ENCODE data around the gene DAB2IP.

The DAB2IP gene

DNA sequence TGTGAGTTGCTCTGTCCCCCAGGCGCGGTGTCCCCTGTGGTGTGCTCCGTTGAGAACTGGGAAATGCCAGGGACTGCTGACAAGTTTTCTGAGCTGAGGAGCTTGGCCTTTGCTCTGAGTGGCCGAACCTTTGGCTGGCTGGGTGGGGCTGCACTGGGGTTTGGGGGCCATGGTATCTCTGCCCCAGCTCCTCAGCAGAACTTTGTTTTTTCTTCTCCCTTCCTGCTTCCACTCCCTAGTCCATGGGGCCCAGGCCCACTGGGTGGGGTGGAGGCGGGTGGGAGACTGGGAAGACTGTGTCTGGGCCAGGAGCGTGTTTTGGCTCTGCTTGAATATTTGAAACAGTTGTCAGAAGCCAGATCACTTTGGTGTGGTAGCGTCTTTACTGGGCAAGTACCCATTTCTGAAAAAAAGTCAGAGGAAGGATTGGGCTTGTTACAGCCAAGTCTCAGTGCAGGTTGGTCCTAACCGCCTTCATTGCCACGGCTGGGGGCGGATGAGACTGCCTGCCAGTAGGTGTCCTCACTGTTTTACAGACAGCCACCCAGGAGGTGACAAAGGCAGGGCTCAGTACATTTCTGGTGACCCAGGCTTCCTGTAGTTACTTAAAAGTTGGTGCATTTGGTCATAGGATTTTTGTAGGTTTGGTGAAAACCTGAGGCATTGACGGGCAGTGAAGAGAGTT, 92.7 kb downstream of the DAB2IP start:
- H3K36me3 ChIP-seq (replicated peaks in 1 of 2; ENCODE audit: control insufficient read depth in 2 of 2, insufficient read depth in 2 of 2, low read length in 2 of 2), result no peaks in the 10 kb centered on the region
- H3K14ac ChIP-seq (ENCODE audit: low read length), result no peak overlapping the region
- no peak for DNase-seq (ENCODE audit: low spot score)
- H4K8ac ChIP-seq (ENCODE audit: low read depth, low read length), result no peak overlapping the region
- H4K91ac ChIP-seq (ENCODE audit: low read depth, low read length, poor library complexity), result no peak overlapping the region
- H3K4me1 ChIP-seq (ENCODE audit: control insufficient read depth in 2 of 2, insufficient read depth in 1 of 2, low read depth in 1 of 2, low read length in 2 of 2), result peaks cover 31 to 48% of the 10 kb centered on the region in 2 donors
- peak overlapping the region; percentile 77 for H2AFZ ChIP-seq (ENCODE audit: low read length)
- peak overlapping the region; percentile 28 for H2BK15ac ChIP-seq (ENCODE audit: low read length)
- H2BK12ac ChIP-seq (ENCODE audit: low read length), result no peak overlapping the region
- H3K27ac ChIP-seq (replicated peaks; ENCODE audit: low read length), result peak overlapping the region; percentile 45
- H3K9me3 ChIP-seq (replicated peaks in 1 of 2; ENCODE audit: control insufficient read depth in 2 of 2, insufficient read depth in 1 of 2, low read depth in 1 of 2, low read length in 2 of 2), result no peaks in the 10 kb centered on the region
- H3K18ac ChIP-seq (ENCODE audit: low read length), result no peak overlapping the region
- H2AK5ac ChIP-seq (ENCODE audit: low read depth, low read length), result peak overlapping the region; percentile 16
- H3K9ac ChIP-seq (ENCODE audit: low read depth, low read length, poor library complexity), result no peak overlapping the region
- peak overlapping the region; percentile 59 for H3K4me2 ChIP-seq (ENCODE audit: insufficient read depth, low read length, poor library complexity, severe bottlenecking)
- H3K79me1 ChIP-seq (ENCODE audit: low read depth, low read length), result peaks cover 28% of the 10 kb centered on the region
- H2BK120ac ChIP-seq (ENCODE audit: low read depth, low read length), result no peak overlapping the region
- H3K27me3 ChIP-seq (ENCODE audit: control insufficient read depth in 3 of 3, insufficient read depth in 3 of 3, low read depth in 1 of 3, low read length in 3 of 3), result no peaks in the 10 kb centered on the region
- WGBS, 2 donors (ENCODE audit: extremely low coverage in 2 of 2, insufficient read length in 2 of 2, insufficient replicate concordance in 1 of 2), result no CpG with 5 or more reads among the region's 11 CpGs
- H3K4me3 ChIP-seq (ENCODE audit: low read length in 2 of 2), result peak overlapping the region in 1 of 2 donors; percentile 40
- no peak overlapping the region for H3K4ac ChIP-seq (ENCODE audit: low read length)
- H3K23ac ChIP-seq (ENCODE audit: low read depth, low read length, poor library complexity), result no peak overlapping the region
- no peak overlapping the region for H2BK5ac ChIP-seq (ENCODE audit: low read length)

DNA sequence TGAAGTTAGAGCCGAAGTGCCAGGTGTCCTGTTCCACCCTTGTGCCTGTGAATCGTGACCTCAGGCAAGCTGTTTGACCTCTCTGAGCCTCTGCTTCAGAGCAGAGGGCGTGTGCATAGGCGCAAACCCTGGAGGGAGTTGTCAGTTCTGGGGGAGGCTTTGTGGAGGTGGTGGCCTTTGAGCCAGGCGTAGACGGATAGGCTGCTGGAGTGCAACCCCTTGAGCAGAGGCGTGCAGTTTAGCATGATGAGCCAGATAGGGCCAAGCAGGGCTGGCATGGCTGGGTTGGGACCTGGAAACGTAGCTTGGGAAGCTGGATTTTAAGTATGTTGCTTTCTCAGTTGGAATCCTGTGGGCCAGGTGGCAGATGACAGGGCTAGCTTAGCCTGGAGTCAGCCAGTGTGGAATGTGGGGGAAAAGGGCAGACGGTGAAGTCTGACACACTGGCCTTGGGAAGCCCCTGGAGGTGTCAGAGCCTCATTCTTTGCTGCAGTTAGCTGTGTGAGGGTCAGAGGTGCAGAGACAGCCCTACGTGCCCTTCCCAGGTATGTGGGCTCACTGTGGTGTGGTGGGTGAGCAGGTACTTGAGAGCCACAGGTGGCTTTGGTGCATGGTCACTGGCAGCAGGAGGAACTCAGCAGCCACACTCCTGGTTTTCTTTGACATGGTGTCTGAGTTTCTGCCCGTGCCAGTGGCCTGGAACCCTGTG, 93.4 kb downstream of the DAB2IP start:
- Histone ChIP-seq H2BK12ac (ENCODE audit: low read length) (no peak overlapping the region), H2AFZ (ENCODE audit: low read length) (no peak overlapping the region), H3K4ac (ENCODE audit: low read length) (no peak overlapping the region), H2BK15ac (ENCODE audit: low read length) (no peak overlapping the region), H3K9ac (ENCODE audit: low read depth, low read length, poor library complexity) (peak overlapping the region; percentile 75), H3K27ac (replicated peaks; ENCODE audit: low read length) (no peak overlapping the region), H3K36me3 (replicated peaks in 1 of 2; ENCODE audit: control insufficient read depth in 2 of 2, insufficient read depth in 2 of 2, low read length in 2 of 2) (peaks cover 0 to 3% of the 10 kb centered on the region in 2 donors), H3K18ac (ENCODE audit: low read length) (peak overlapping the region; percentile 30), H4K8ac (ENCODE audit: low read depth, low read length) (no peak overlapping the region), H3K4me3 (ENCODE audit: low read length in 2 of 2) (no peak overlapping the region), H2AK5ac (ENCODE audit: low read depth, low read length) (peak overlapping the region; percentile 16), H3K9me3 (replicated peaks in 1 of 2; ENCODE audit: control insufficient read depth in 2 of 2, insufficient read depth in 1 of 2, low read depth in 1 of 2, low read length in 2 of 2) (no peaks in the 10 kb centered on the region), H3K4me2 (ENCODE audit: insufficient read depth, low read length, poor library complexity, severe bottlenecking) (no peak overlapping the region), H2BK120ac (ENCODE audit: low read depth, low read length) (no peak overlapping the region), H4K91ac (ENCODE audit: low read depth, low read length, poor library complexity) (no peak overlapping the region), H3K27me3 (ENCODE audit: control insufficient read depth in 3 of 3, insufficient read depth in 3 of 3, low read depth in 1 of 3, low read length in 3 of 3) (no peaks in the 10 kb centered on the region), H3K4me1 (ENCODE audit: control insufficient read depth in 2 of 2, insufficient read depth in 1 of 2, low read depth in 1 of 2, low read length in 2 of 2) (peaks cover 31 to 48% of the 10 kb centered on the region in 2 donors), H3K14ac (ENCODE audit: low read length) (no peak overlapping the region), H2BK5ac (ENCODE audit: low read length) (no peak overlapping the region), H3K79me1 (ENCODE audit: low read depth, low read length) (peaks cover 30% of the 10 kb centered on the region), H3K23ac (ENCODE audit: low read depth, low read length, poor library complexity) (no peak overlapping the region)
- DNase-seq (ENCODE audit: low spot score), result no peak
- no CpG with 5 or more reads among the region's 11 CpGs for WGBS, 2 donors (ENCODE audit: extremely low coverage in 2 of 2, insufficient read length in 2 of 2, insufficient replicate concordance in 1 of 2)

DNA sequence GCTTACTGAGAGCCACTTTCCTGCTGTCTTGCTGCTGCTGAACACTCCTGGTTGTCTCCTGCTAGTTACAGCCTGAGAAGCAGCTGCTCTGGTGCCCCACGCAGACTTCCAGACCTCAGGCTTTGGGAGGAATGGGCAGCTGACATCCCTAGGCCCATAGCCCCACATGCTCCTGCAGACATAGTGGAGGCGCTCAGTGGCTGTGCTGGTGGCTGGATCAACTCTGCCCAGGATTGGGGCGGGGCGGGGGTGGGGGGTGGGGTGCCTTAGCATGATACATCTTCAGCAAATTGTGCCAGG, 93.9 kb downstream of the DAB2IP start:
- H3K4me3 ChIP-seq (ENCODE audit: low read length in 2 of 2), result no peak overlapping the region
- H2BK5ac ChIP-seq (ENCODE audit: low read length), result no peak overlapping the region
- no peak overlapping the region for H3K23ac ChIP-seq (ENCODE audit: low read depth, low read length, poor library complexity)
- H3K79me1 ChIP-seq (ENCODE audit: low read depth, low read length), result peaks cover 31% of the 10 kb centered on the region
- H3K14ac ChIP-seq (ENCODE audit: low read length), result no peak overlapping the region
- no peak for DNase-seq (ENCODE audit: low spot score)
- no peak overlapping the region for H3K4me2 ChIP-seq (ENCODE audit: insufficient read depth, low read length, poor library complexity, severe bottlenecking)
- no peak overlapping the region for H3K4ac ChIP-seq (ENCODE audit: low read length)
- no CpG with 5 or more reads among the region's 4 CpGs for WGBS, 2 donors (ENCODE audit: extremely low coverage in 2 of 2, insufficient read length in 2 of 2, insufficient replicate concordance in 1 of 2)
- H2BK15ac ChIP-seq (ENCODE audit: low read length), result no peak overlapping the region
- H2BK12ac ChIP-seq (ENCODE audit: low read length), result no peak overlapping the region
- peaks cover 0 to 6% of the 10 kb centered on the region in 2 donors for H3K36me3 ChIP-seq (replicated peaks in 1 of 2; ENCODE audit: control insufficient read depth in 2 of 2, insufficient read depth in 2 of 2, low read length in 2 of 2)
- no peaks in the 10 kb centered on the region for H3K9me3 ChIP-seq (replicated peaks in 1 of 2; ENCODE audit: control insufficient read depth in 2 of 2, insufficient read depth in 1 of 2, low read depth in 1 of 2, low read length in 2 of 2)
- no peak overlapping the region for H2BK120ac ChIP-seq (ENCODE audit: low read depth, low read length)
- H3K18ac ChIP-seq (ENCODE audit: low read length), result peak overlapping the region; percentile 30
- peaks cover 36 to 52% of the 10 kb centered on the region in 2 donors for H3K4me1 ChIP-seq (ENCODE audit: control insufficient read depth in 2 of 2, insufficient read depth in 1 of 2, low read depth in 1 of 2, low read length in 2 of 2)
- no peak overlapping the region for H4K91ac ChIP-seq (ENCODE audit: low read depth, low read length, poor library complexity)
- peak overlapping the region; percentile 75 for H3K9ac ChIP-seq (ENCODE audit: low read depth, low read length, poor library complexity)
- no peak overlapping the region for H3K27ac ChIP-seq (replicated peaks; ENCODE audit: low read length)
- H2AK5ac ChIP-seq (ENCODE audit: low read depth, low read length), result peak overlapping the region; percentile 16
- H4K8ac ChIP-seq (ENCODE audit: low read depth, low read length), result no peak overlapping the region
- H3K27me3 ChIP-seq (ENCODE audit: control insufficient read depth in 3 of 3, insufficient read depth in 3 of 3, low read depth in 1 of 3, low read length in 3 of 3), result no peaks in the 10 kb centered on the region
- no peak overlapping the region for H2AFZ ChIP-seq (ENCODE audit: low read length)

DNA sequence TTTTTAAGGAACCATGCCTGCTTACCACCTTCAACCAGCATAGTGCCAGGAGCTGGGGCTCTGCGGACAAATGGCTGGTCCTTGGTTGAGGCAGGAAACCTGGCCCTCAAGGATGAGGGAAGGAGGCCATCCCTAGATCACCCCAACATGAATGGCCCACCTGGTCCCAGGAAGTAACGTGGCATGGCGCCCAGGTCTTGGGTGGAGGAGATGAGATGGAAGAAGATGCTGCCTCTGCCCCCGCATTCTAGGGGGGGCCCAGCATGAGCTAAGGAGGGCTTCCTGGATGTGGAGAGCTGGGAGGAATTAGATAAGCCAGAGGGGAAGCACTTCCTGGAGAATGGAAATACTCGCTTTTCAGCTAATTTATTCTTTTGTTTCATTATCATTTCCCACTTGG, 95.0 kb downstream of the DAB2IP start:
- no peaks in the 10 kb centered on the region for H3K9me3 ChIP-seq (replicated peaks in 1 of 2; ENCODE audit: control insufficient read depth in 2 of 2, insufficient read depth in 1 of 2, low read depth in 1 of 2, low read length in 2 of 2)
- H3K9ac ChIP-seq (ENCODE audit: low read depth, low read length, poor library complexity), result no peak overlapping the region
- no peak overlapping the region for H4K8ac ChIP-seq (ENCODE audit: low read depth, low read length)
- peak overlapping the region; percentile 23 for H3K18ac ChIP-seq (ENCODE audit: low read length)
- no peak overlapping the region for H2BK15ac ChIP-seq (ENCODE audit: low read length)
- H3K79me1 ChIP-seq (ENCODE audit: low read depth, low read length), result peaks cover 34% of the 10 kb centered on the region
- H3K23ac ChIP-seq (ENCODE audit: low read depth, low read length, poor library complexity), result no peak overlapping the region
- no peak overlapping the region for H3K4me3 ChIP-seq (ENCODE audit: low read length in 2 of 2)
- no peak overlapping the region for H2BK5ac ChIP-seq (ENCODE audit: low read length)
- peak overlapping the region; percentile 23 for H4K91ac ChIP-seq (ENCODE audit: low read depth, low read length, poor library complexity)
- H2AK5ac ChIP-seq (ENCODE audit: low read depth, low read length), result no peak overlapping the region
- DNase-seq (ENCODE audit: low spot score), result no peak
- no peak overlapping the region for H3K4me2 ChIP-seq (ENCODE audit: insufficient read depth, low read length, poor library complexity, severe bottlenecking)
- no peak overlapping the region for H2AFZ ChIP-seq (ENCODE audit: low read length)
- peaks cover 35 to 55% of the 10 kb centered on the region in 2 donors for H3K4me1 ChIP-seq (ENCODE audit: control insufficient read depth in 2 of 2, insufficient read depth in 1 of 2, low read depth in 1 of 2, low read length in 2 of 2)
- no peak overlapping the region for H3K27ac ChIP-seq (replicated peaks; ENCODE audit: low read length)
- H3K27me3 ChIP-seq (ENCODE audit: control insufficient read depth in 3 of 3, insufficient read depth in 3 of 3, low read depth in 1 of 3, low read length in 3 of 3), result no peaks in the 10 kb centered on the region
- no peak overlapping the region for H3K4ac ChIP-seq (ENCODE audit: low read length)
- WGBS, 2 donors (ENCODE audit: extremely low coverage in 2 of 2, insufficient read length in 2 of 2, insufficient replicate concordance in 1 of 2), result no CpG with 5 or more reads among the region's 5 CpGs
- no peak overlapping the region for H3K14ac ChIP-seq (ENCODE audit: low read length)
- H2BK120ac ChIP-seq (ENCODE audit: low read depth, low read length), result no peak overlapping the region
- peaks cover 0 to 6% of the 10 kb centered on the region in 2 donors for H3K36me3 ChIP-seq (replicated peaks in 1 of 2; ENCODE audit: control insufficient read depth in 2 of 2, insufficient read depth in 2 of 2, low read length in 2 of 2)
- H2BK12ac ChIP-seq (ENCODE audit: low read length), result no peak overlapping the region
